HUES64 (cell line): ENCODE data around the gene SVIP.

Experiments used
- H3K27ac ChIP-seq: 2 replicates; pipeline ENCODE4 v1.7.0; 2013; ENCODE audit warnings: low read depth, low read length, inconsistent platforms
- H3K27me3 ChIP-seq: 2 replicates; pipeline ENCODE4 v1.6.1; 2013; ENCODE audit warnings: mild to moderate bottlenecking, low read length; ENCODE audit not compliant: insufficient read depth
- H3K36me3 ChIP-seq: 2 replicates; pipeline ENCODE4 v1.6.1; 2013; ENCODE audit warnings: mild to moderate bottlenecking, low read length; ENCODE audit not compliant: insufficient read depth
- H3K4me1 ChIP-seq: 2 replicates; pipeline ENCODE4 v1.6.1; 2013; ENCODE audit warnings: mild to moderate bottlenecking, low read length, moderate library complexity; ENCODE audit not compliant: insufficient read depth
- H3K4me3 ChIP-seq: 2 replicates; pipeline ENCODE4 v1.5.1; 2013; ENCODE audit warnings: mild to moderate bottlenecking, low read length, moderate library complexity
- H3K9ac ChIP-seq: 2 replicates; pipeline ENCODE4 v1.6.1; 2013; ENCODE audit warnings: mild to moderate bottlenecking, low read depth, low read length
- H3K9me3 ChIP-seq: 2 replicates; pipeline ENCODE4 v1.6.1; 2013; ENCODE audit warnings: low read depth, low read length; ENCODE audit not compliant: insufficient read depth
- WGBS: fragments of 150-250, 120-280 bp; methylation state at CpG from one replicate; pipeline ENCODE4 v1.1.7; 2013; ENCODE audit warnings: missing lambda C conversion rate; 5-methylcytosine and 5-hydroxymethylcytosine counted together

SVIP gene

DNA sequence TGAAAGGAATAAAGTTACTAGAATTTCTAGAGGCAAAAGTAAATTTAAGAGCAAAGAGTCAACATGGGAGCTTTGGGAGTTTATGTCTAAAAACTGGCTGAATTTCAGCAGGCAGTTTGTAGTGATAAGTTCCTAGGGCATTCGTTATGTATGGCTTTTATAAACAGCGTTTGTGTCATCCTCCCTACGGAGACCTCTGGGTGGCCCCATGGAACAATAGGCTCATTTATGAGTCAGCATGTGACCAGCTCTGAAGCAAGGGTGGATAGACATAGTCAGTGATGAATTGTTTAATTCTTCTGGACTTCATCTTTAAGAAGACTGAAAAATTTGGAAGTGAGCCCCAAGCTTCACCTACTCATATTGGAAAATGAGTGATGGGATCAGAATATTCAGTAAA is 37.1 kb downstream of the SVIP start:
- Histone ChIP-seq H3K36me3 (no peaks in the 10 kb centered on the region), H3K9ac (no peak overlapping the region), H3K27me3 (no peaks in the 10 kb centered on the region), H3K4me1 (0 out of 2 replicates have a peak, but pooled peaks cover 5% of the 10 kb centered on the region), H3K27ac (no peak overlapping the region), H3K9me3 (no peaks in the 10 kb centered on the region), H3K4me3 (no peak overlapping the region)
- 66% methylated on average over 3 of the region's 3 CpGs for WGBS

GRCh38 chr11:22787551-22788162 is 41.9 kb downstream of the SVIP start:
- Histone ChIP-seq H3K9me3 (no peaks in the 10 kb centered on the region), H3K27me3 (no peaks in the 10 kb centered on the region), H3K4me1 (0 out of 2 replicates have a peak, but pooled peaks cover 4% of the 10 kb centered on the region), H3K27ac (no peak overlapping the region), H3K9ac (no peak overlapping the region), H3K4me3 (no peak overlapping the region), H3K36me3 (no peaks in the 10 kb centered on the region)
- WGBS, result 40% methylated on average over 9 of the region's 9 CpGs

DNA sequence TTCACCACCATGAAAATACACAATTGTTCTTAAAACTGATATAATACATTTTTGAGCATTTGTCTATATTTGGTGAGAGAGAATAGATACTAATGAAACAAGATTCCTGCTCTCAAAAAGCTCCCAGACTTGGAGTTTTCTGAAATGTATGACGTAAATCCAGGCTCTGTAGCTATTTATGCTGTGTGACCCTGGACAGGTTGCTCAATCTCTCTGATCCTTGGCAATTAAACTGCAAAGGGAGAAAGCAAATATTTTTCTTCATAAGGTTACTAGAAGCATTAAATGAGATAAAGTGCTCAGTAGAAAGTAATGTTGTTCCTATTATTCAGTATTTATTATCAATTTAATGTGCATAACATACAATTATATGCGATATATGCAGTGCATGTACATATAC is 42.5 kb downstream of the SVIP start:
- H3K36me3 ChIP-seq, result no peaks in the 10 kb centered on the region
- H3K4me1 ChIP-seq, result no peaks in the 10 kb centered on the region
- H3K4me3 ChIP-seq, result no peak overlapping the region
- no peak overlapping the region for H3K9ac ChIP-seq
- H3K27ac ChIP-seq, result no peak overlapping the region
- H3K27me3 ChIP-seq, result no peaks in the 10 kb centered on the region
- 100% methylated on average over 1 of the region's 2 CpGs for WGBS
- no peaks in the 10 kb centered on the region for H3K9me3 ChIP-seq

DNA sequence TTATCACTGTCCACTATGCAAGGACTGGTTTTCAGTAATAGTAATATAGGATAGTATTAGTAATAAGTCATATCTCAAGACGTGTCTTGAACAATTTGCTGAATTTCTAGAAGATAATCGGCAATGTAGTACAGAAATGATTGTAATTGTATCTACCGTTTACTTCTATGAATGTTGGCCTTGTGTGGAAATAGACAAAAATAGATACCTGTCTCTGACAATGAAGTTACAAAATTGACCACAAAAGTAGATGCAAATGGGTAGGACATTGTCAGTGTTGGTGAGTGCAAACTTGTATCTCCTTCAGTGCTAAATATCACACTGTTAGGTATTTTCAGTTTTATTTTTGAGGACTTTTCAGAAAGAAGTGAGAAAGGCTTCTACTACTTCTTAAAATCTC is 43.1 kb downstream of the SVIP start:
- H3K27me3 ChIP-seq, result no peaks in the 10 kb centered on the region

GRCh38 chr11:22785251-22785650 is 44.4 kb downstream of the SVIP start:
- Histone ChIP-seq H3K9ac (no peak overlapping the region), H3K27ac (no peak overlapping the region), H3K27me3 (no peaks in the 10 kb centered on the region), H3K4me3 (no peak overlapping the region), H3K36me3 (no peaks in the 10 kb centered on the region), H3K9me3 (no peaks in the 10 kb centered on the region), H3K4me1 (no peaks in the 10 kb centered on the region)

More for the DNA sequence above, 43.1 kb downstream of the SVIP start:
- no peaks in the 10 kb centered on the region for H3K9me3 ChIP-seq
- no peaks in the 10 kb centered on the region for H3K36me3 ChIP-seq
- H3K27ac ChIP-seq, result no peak overlapping the region
- 93% methylated on average over 3 of the region's 3 CpGs for WGBS
- no peak overlapping the region for H3K9ac ChIP-seq
- no peak overlapping the region for H3K4me3 ChIP-seq
- no peaks in the 10 kb centered on the region for H3K4me1 ChIP-seq

- WGBS, result 74% methylated on average over 3 of the region's 3 CpGs
These were observed 48.5 kb downstream of the SVIP start for GRCh38 chr11:22780952-22781593.

GRCh38 chr11:22779850-22780249 is 49.8 kb downstream of the SVIP start:
- Histone ChIP-seq H3K36me3 (no peaks in the 10 kb centered on the region), H3K9ac (no peak overlapping the region), H3K4me1 (no peaks in the 10 kb centered on the region), H3K4me3 (no peak overlapping the region), H3K27me3 (no peaks in the 10 kb centered on the region), H3K27ac (no peak overlapping the region), H3K9me3 (no peaks in the 10 kb centered on the region)
- WGBS, result 96% methylated on average over 3 of the region's 5 CpGs

More at GRCh38 chr11:22780952-22781593, 48.5 kb downstream of the SVIP start:
- Histone ChIP-seq H3K27me3 (no peaks in the 10 kb centered on the region), H3K27ac (no peak overlapping the region), H3K9me3 (no peaks in the 10 kb centered on the region), H3K4me1 (no peaks in the 10 kb centered on the region), H3K9ac (no peak overlapping the region), H3K36me3 (no peaks in the 10 kb centered on the region), H3K4me3 (no peak overlapping the region)

GRCh38 chr11:22778642-22779041 is 51.0 kb downstream of the SVIP start:
- H3K9me3 ChIP-seq, result no peaks in the 10 kb centered on the region
- H3K27me3 ChIP-seq, result no peaks in the 10 kb centered on the region
- H3K4me3 ChIP-seq, result no peak overlapping the region
- no peaks in the 10 kb centered on the region for H3K4me1 ChIP-seq
- H3K36me3 ChIP-seq, result no peaks in the 10 kb centered on the region
- H3K27ac ChIP-seq, result no peak overlapping the region
- H3K9ac ChIP-seq, result no peak overlapping the region

GRCh38 chr11:22775248-22775647 is 54.4 kb downstream of the SVIP start:
- no peak overlapping the region for H3K27ac ChIP-seq
- 89% methylated on average over 5 of the region's 5 CpGs for WGBS
- no peaks in the 10 kb centered on the region for H3K36me3 ChIP-seq
- H3K9me3 ChIP-seq, result no peaks in the 10 kb centered on the region
- no peaks in the 10 kb centered on the region for H3K27me3 ChIP-seq
- no peaks in the 10 kb centered on the region for H3K4me1 ChIP-seq
- H3K9ac ChIP-seq, result no peak overlapping the region
- no peak overlapping the region for H3K4me3 ChIP-seq

GRCh38 chr11:22774716-22775115 is 54.9 kb downstream of the SVIP start:
- Histone ChIP-seq H3K4me3 (no peak overlapping the region), H3K27ac (no peak overlapping the region), H3K27me3 (no peaks in the 10 kb centered on the region), H3K36me3 (no peaks in the 10 kb centered on the region), H3K4me1 (no peaks in the 10 kb centered on the region), H3K9me3 (no peaks in the 10 kb centered on the region), H3K9ac (no peak overlapping the region)
- WGBS, result 92% methylated on average over 2 of the region's 2 CpGs

GRCh38 chr11:22769081-22769480 is 60.5 kb downstream of the SVIP start:
- Histone ChIP-seq H3K9me3 (no peaks in the 10 kb centered on the region), H3K27ac (no peak overlapping the region), H3K36me3 (no peaks in the 10 kb centered on the region), H3K4me1 (no peaks in the 10 kb centered on the region), H3K27me3 (no peaks in the 10 kb centered on the region), H3K9ac (no peak overlapping the region), H3K4me3 (no peak overlapping the region)
- 98% methylated on average over 1 of the region's 1 CpG for WGBS
